GM23248 (cell line): ENCODE measurements around the gene GABBR2. TPM values are rescaled to one million over a fixed set of nuclear protein-coding genes. Genes with fewer than 3 reads are reported as not detected.

Experiments used
- DNase-seq: peaks from one replicate; pipeline ENCODE4 v3.0.0-alpha.2; 2015
- H2AFZ ChIP-seq: fragments of 200-600 bp; sonication (generic); 2 replicates; pipeline ENCODE4 v1.6.1; 2016; ENCODE audit warnings: antibody characterized with exemption
- H3F3A ChIP-seq: fragments of 200-600 bp; sonication (generic); 2 replicates; pipeline ENCODE4 v1.6.1; 2016; ENCODE audit warnings: mild to moderate bottlenecking, antibody characterized with exemption, mixed run types; ENCODE audit not compliant: insufficient read depth
- H3K27ac ChIP-seq: fragments of 200-600 bp; sonication (generic); 2 replicates; pipeline ENCODE4 v1.5.1; 2016; ENCODE audit warnings: mild to moderate bottlenecking
- H3K27me3 ChIP-seq: fragments of 200-600 bp; sonication (generic); replicated peaks from 2 replicates; pipeline ENCODE4 v1.6.1; 2016; ENCODE audit warnings: mild to moderate bottlenecking; ENCODE audit not compliant: insufficient read depth
- H3K36me3 ChIP-seq: fragments of 200-600 bp; sonication (generic); 2 replicates; pipeline ENCODE4 v1.6.1; 2016; ENCODE audit warnings: low read depth, mild to moderate bottlenecking
- H3K4me1 ChIP-seq: fragments of 200-600 bp; sonication (generic); 2 replicates; pipeline ENCODE4 v1.6.1; 2016; ENCODE audit warnings: mild to moderate bottlenecking; ENCODE audit not compliant: insufficient read depth
- H3K4me2 ChIP-seq: fragments of 200-600 bp; sonication (generic); one replicate; pipeline ENCODE4 v1.6.1; 2016; ENCODE audit warnings: mild to moderate bottlenecking; ENCODE audit not compliant: unreplicated experiment
- H3K4me3 ChIP-seq: fragments of 200-600 bp; sonication (generic); 2 replicates; pipeline ENCODE4 v1.5.1; 2016; ENCODE audit warnings: mild to moderate bottlenecking
- H3K79me2 ChIP-seq: fragments of 200-600 bp; sonication (generic); 2 replicates; pipeline ENCODE4 v1.6.1; 2016; ENCODE audit warnings: mild to moderate bottlenecking; ENCODE audit not compliant: insufficient read depth
- H3K9ac ChIP-seq: fragments of 200-600 bp; sonication (generic); 2 replicates; pipeline ENCODE4 v1.6.1; 2016; ENCODE audit warnings: mild to moderate bottlenecking
- H3K9me2 ChIP-seq: fragments of 200-600 bp; sonication (generic); 2 replicates; pipeline ENCODE4 v1.6.1; 2016; ENCODE audit warnings: mixed run types, mild to moderate bottlenecking, moderate library complexity; ENCODE audit not compliant: insufficient read depth
- H3K9me3 ChIP-seq: fragments of 200-600 bp; sonication (generic); one replicate; pipeline ENCODE4 v1.6.1; 2017; ENCODE audit warnings: low read depth
- H4K20me1 ChIP-seq: fragments of 200-600 bp; sonication (generic); 2 replicates; pipeline ENCODE4 v1.6.0; 2016; ENCODE audit not compliant: insufficient read depth
- EZH2 ChIP-seq: fragments of 200-600 bp; sonication (generic); IDR thresholded peaks from 2 replicates; pipeline ENCODE4 v1.6.1; 2018; ENCODE audit warnings: antibody characterized with exemption, mild to moderate bottlenecking; ENCODE audit not compliant: insufficient read depth, poor library complexity, severe bottlenecking
- EZH2phosphoT487 ChIP-seq: fragments of 200-600 bp; sonication (generic); IDR thresholded peaks from 2 replicates; pipeline ENCODE4 v1.6.1; 2018; ENCODE audit warnings: antibody characterized with exemption, moderate library complexity, mild to moderate bottlenecking, low read depth; ENCODE audit not compliant: insufficient read depth
- WGBS, 2 experiments: methylation state at CpG; one replicate each; pipeline ENCODE4 v1.1.6; 2015 to 2017; ENCODE audit warnings: low lambda C conversion rate in 2 of 2, low coverage in 1 of 2; ENCODE audit errors: missing lambda C conversion rate in 2 of 2; 5-methylcytosine and 5-hydroxymethylcytosine counted together
- in situ Hi-C: fragments of 300-500 bp; cut with MboI; formaldehyde crosslinking; loops from 2 replicates; pipeline ENCODE4 v1.15.0; 2020
- polyA plus RNA-seq: library from polyadenylated mRNA; unstranded; fragments of >200 nt; fragmentation: Nextera tagmentation; extraction: Ambion mirVana; gene quantifications from 2 replicates; pipeline ENCODE4 v1.2.1, GENCODE V29; 2016
- total RNA-seq: library from RNA; depleted of rRNA; stranded (reverse); fragments of >200 nt; shearing (Covaris generic); gene quantifications from 2 replicates; pipeline ENCODE4 v1.2.3, GENCODE V29; 2014

GABBR2 gene
- total and polyA plus RNA-seq, 2 experiments from 2014 or later: 7.5 to 13.4 TPM

DNA sequence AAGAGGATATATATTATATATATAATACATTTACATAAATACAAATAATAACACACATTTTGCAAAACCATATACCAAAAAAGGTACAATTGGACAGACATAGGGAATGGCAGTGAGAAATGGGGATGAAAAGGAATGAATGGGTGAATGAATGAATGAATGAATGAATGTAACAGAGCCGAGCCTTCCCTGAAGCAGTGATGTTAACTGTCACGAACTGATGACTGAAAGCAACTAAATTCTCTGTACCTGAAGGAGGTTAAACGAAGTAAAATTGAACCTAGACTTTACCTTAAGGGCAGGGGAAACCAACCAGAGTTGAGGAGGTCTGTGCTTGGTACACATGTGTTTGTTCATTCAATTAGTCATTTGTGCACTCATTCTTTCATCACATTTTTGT lies 283.7 kb downstream of the GABBR2 start:
- TF ChIP-seq EZH2phosphoT487: no peak
- WGBS, 2 experiments: 51 to 57% methylated on average over 3 of the region's 3 CpGs
- peaks cover 34% of the 10 kb centered on the region for H3F3A ChIP-seq
- H3K27ac ChIP-seq: no peak overlapping the region
- H3K4me3 ChIP-seq: no peak overlapping the region
- no peak overlapping the region for H2AFZ ChIP-seq
- H3K79me2 ChIP-seq: no peaks in the 10 kb centered on the region
- H3K4me2 ChIP-seq: no peak overlapping the region
- no peak overlapping the region for H3K9ac ChIP-seq
- no peaks in the 10 kb centered on the region for H3K36me3 ChIP-seq
- no peak for DNase-seq
- in situ Hi-C loops: no loop called here
- H4K20me1 ChIP-seq: no peaks in the 10 kb centered on the region
- H3K9me3 ChIP-seq: no peaks in the 10 kb centered on the region
- no peaks in the 10 kb centered on the region for H3K27me3 ChIP-seq
- H3K4me1 ChIP-seq: peaks cover 25% of the 10 kb centered on the region
- no peaks in the 10 kb centered on the region for H3K9me2 ChIP-seq

DNA sequence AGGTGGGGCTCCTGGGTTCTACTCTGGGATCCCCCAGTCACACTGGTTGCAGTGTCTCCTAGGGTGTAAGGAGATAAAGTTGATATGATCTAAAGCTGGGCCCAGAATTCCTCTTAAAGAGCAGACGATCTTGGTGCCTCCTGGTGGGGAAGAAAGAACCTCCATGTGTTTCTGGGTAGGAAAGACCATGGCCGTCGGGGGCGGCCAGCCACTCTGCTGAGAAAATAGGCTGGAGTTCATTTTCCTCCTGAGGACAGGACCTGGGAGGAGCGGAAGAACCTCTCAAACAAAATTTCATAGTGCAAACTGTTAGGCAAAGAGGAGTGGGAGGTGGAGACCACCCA lies 289.5 kb downstream of the GABBR2 start:
- H3K36me3 ChIP-seq: no peaks in the 10 kb centered on the region
- 57 to 79% methylated on average over 5 of the region's 5 CpGs for WGBS, 2 experiments
- no peak overlapping the region for H3K4me2 ChIP-seq
- TF ChIP-seq EZH2 (no peak), EZH2phosphoT487 (no peak)
- H3F3A ChIP-seq: no peaks in the 10 kb centered on the region
- no peaks in the 10 kb centered on the region for H3K9me2 ChIP-seq
- no peaks in the 10 kb centered on the region for H3K27me3 ChIP-seq
- in situ Hi-C loops: no loop called here
- H4K20me1 ChIP-seq: no peaks in the 10 kb centered on the region
- no peak overlapping the region for H2AFZ ChIP-seq
- no peaks in the 10 kb centered on the region for H3K4me1 ChIP-seq
- no peak overlapping the region for H3K27ac ChIP-seq
- H3K79me2 ChIP-seq: no peaks in the 10 kb centered on the region
- H3K4me3 ChIP-seq: no peak overlapping the region
- no peaks in the 10 kb centered on the region for H3K9me3 ChIP-seq
- H3K9ac ChIP-seq: no peak overlapping the region
- no peak for DNase-seq

DNA sequence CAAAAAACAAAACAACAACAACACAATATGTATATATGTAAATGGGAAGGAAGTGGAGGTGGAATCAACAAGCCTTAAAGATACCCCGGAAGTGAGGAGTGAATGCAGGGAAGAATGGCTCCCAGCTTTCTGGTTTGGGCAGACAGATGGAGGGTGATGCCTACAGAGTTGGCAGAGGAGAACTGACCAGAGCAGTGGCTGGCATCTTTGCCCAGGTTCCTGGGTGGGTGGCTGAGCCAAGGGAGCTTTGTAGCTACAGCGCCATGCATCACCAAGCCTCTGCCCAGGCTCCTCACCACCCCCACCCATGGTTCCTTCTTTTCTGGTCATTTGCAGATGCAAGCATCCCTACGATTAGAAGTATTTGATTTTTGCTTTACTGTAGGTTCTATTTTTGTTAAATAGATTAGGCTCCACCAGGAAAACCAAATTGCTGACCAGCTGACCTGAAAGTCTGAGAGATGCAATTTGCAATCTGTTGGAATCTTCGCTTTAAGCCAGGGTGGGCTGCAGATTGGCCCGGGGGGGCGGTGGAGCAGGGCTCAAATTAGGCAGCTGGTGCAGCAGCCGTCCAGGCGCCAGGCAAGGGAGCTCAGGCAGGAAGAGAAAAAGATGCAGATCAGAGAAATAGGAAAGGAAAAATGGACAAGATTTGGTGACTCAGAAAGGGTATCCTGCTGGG lies 290.0 kb downstream of the GABBR2 start:
- H3K4me3 ChIP-seq: no peak overlapping the region
- H3K27ac ChIP-seq: no peak overlapping the region
- no peak overlapping the region for H2AFZ ChIP-seq
- no peaks in the 10 kb centered on the region for H4K20me1 ChIP-seq
- WGBS, 2 experiments: 60 to 63% methylated on average over 8 of the region's 8 CpGs
- H3F3A ChIP-seq: no peaks in the 10 kb centered on the region
- no peaks in the 10 kb centered on the region for H3K4me1 ChIP-seq
- in situ Hi-C loops: no loop called here
- no peaks in the 10 kb centered on the region for H3K9me3 ChIP-seq
- no peaks in the 10 kb centered on the region for H3K36me3 ChIP-seq
- no peak for DNase-seq
- no peaks in the 10 kb centered on the region for H3K79me2 ChIP-seq
- no peaks in the 10 kb centered on the region for H3K27me3 ChIP-seq
- H3K4me2 ChIP-seq: no peak overlapping the region
- TF ChIP-seq EZH2phosphoT487 (no peak), EZH2 (no peak)
- H3K9me2 ChIP-seq: no peaks in the 10 kb centered on the region
- H3K9ac ChIP-seq: no peak overlapping the region

DNA sequence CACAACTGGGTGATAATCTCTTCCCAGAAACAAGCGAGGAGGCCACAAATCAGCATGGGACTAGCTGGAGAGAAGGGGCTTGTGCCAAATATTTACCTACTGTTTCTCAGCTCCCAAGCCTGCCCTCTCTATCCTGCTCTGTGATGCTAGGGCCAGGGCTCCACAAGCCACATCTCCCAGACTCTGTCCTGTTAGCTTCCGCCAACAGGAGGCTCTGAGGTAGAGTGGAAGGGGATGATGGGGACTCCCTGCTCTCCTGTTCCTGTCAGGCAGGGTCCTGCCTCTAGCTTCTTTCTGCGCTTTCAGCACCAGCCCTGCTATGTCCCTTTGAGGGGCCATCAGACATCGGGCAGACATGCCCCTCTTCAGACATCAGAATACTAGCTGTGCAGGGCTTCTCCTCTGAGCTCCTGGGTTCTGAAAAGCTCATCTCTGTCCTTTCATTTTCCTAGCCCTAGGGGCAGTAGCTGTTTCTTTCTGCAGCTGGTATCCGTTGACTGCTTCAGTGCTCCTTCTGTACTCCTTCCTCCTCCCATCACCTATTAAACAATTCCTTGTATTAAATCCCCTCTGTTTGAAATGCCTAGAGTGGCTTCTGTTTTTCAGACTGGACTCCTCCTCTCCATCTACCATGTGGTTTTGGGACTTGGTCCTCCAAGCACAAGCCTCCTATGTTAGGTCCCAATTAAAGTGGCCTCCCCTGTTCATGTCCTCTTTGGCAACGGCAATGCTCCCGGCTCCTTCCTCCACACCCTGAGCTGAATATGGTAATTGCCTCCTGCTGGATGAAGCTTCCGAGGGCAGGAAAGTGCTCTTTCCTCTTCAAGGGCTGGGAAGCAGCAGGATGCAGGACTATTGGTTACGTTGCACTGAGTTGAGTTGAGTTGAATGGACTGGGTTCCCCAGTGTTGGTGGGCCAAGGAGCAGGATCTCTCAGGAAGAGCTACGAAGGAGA lies 292.2 kb downstream of the GABBR2 start:
- Histone ChIP-seq H3K9ac (no peak overlapping the region), H3K27ac (no peak overlapping the region), H2AFZ (no peak overlapping the region), H3K4me3 (no peak overlapping the region), H3F3A (no peaks in the 10 kb centered on the region), H3K9me2 (no peaks in the 10 kb centered on the region), H3K9me3 (no peaks in the 10 kb centered on the region), H3K79me2 (no peaks in the 10 kb centered on the region), H3K36me3 (no peaks in the 10 kb centered on the region), H3K4me2 (no peak overlapping the region), H3K27me3 (no peaks in the 10 kb centered on the region), H3K4me1 (no peaks in the 10 kb centered on the region), H4K20me1 (no peaks in the 10 kb centered on the region)
- no peak for DNase-seq
- in situ Hi-C loops: no loop called here
- TF ChIP-seq EZH2phosphoT487 (no peak), EZH2 (no peak)
- WGBS, 2 experiments: 65% methylated on average over 10 of the region's 10 CpGs
